Measurements from ENCODE around the gene FHOD3.

FHOD3 gene

DNA sequence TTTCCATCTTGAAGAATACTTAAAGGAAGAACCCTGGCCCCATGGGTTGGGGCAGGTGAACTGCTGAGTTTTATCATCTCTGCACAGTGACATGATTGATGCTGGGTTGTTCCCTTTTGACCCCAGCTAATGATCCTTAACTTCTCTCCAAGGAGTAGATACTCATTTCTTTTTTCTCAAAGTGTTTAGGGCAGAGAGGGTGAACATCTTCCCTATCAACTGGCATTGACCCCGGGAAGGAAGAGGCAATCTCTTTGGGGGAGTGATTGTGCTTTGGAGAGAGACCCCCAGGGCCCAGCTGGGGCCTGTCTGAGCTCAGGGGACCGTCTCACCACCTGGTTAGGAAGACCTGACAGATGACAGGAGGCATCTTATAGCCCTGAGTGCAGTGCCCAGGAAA is 190.6 kb downstream of the FHOD3 start:
- DNase-seq: no peak

DNA sequence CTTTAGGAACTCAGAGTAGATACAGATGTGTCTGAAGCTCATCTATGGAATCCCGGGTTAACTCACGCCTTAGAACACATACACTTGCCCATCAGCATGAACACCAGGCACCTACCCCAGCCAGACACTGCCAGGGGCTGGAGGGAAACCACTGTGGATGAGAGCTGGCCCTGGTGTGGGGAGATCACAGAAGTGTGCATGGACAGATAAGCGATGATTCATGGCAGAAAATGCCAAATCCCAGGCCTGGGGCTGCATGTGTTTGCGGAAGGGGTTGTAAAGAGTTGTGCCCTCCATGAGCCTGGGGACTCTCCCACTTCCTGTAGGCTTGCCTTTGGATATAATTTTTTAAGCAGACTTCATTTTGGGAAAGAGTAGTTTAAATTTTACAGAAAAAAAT is 193.4 kb downstream of the FHOD3 start:
- no peak for DNase-seq

DNA sequence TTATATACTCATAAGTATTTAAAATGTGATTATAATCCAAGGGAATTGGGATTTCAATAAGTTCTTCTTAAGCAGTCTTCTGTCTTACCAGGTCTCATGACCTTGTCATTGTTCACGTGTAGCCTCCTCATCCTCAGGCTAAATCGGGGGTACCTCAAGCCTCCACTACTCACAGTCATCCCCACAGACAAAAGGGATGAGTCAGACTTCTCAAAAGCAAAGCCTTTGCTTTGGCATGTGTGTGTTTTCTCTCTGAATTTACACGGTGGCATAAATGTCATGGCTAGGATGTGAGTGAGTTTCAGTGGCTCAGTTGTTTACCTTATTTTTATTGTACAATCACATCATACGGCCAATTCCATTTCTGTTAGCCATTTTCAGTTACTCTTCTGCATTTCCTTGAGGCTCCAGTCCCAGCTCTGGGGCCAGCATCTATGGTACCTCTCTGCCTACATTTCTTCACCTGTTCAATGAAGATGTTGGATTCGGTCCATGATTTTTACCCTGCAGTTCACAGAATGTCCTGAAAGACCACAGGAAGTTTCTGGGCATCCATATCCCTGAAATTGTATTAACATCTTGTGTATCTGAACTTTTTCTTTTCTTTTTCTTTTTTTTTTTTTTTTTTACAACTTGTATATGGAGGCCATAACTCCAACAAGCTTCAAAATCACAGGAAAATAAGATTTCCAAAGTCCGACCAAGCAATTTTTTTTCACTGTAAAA is 195.3 kb downstream of the FHOD3 start:
- no peak for DNase-seq

DNA sequence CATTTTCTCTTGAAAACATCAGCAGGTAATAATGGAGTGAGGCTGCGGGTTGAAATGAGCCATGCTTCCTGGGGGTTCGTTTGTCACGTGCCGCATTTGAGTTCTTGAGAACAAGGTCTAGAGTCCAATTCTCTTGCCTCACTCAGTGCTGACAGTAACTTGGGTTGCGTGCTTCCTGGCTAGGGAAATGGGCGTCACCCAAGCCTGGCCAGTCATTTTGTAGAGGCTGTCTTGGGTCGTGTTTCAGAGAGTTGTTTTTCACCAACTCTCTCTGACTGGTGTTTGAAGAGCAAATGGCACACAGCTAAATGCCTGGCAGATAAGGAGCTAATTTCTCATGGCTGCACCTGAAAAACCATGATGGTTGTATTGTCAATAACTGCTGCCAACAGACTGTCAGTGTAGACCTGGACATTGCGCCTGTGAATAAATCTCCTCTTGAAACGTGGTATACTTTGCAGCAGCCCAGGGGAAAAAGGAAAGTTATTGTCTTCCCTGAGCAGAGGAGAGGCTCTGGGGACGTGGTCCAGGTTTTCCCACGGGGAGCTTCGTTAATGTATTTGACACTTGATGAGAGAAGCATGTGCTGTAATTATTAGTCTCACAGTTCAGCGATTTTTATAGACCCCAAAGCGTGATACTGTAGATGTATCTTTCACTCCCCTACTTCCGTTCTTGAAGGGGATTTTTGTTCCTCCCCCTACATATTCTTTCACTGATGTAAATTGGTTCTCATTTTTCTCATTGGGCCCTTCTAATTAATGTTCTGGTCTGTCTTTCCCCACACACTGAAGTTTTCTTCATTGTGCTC is 196.0 kb downstream of the FHOD3 start:
- no peak for DNase-seq

DNA sequence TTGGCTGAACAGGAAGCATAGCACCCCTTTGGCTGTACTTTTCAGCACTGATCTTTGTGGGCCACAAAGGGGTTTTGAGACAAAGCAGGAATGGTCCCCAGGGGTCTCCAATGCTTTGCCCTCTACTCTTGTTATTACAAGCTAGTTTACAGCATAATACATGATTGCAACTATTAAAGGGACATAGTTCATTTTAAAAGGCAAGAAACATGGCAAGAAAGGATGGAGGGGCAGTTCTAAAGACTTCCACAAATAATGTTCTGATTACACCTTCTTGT is 196.6 kb downstream of the FHOD3 start:
- DNase-seq: no peak

DNA sequence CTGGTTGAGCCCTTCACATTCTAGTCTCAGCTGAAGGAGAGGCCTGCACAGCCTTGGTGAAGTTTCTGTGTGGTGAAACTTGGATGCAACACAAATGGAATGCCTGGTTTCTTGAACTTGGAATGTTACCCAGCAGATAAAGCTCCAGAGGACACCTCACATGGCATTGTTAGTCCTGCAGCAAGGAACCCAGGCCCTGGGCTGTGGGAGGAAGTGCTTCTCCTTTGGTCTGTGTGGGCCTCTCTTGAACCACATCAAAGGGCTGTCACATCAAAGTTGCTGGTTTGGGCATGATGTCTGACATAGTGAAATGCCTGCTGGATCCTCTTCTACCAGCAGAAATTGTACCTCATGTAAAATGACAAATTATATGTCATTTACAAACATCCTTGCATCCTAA is 198.5 kb downstream of the FHOD3 start:
- peak in 1 of 2 donors; percentile 4 for DNase-seq

DNA sequence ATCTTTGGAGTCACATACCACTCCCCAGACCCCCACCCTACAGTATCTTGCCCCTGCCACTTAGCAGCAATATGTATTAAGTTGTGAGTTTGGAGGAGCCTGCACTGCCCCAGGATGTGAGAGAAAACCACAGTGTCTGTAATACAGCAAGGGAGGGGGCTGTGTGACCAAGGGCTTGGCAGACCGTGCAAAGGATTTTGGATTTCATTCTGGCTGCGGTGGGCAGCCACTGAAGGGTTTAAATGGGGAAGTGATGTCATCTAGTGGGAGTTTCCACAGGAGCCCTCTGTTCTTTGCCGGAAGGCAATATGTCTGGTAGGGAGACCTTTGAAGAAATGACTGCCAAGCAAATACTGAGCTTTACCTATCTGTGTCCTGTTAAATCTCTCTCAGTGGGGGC is 202.4 kb downstream of the FHOD3 start:
- DNase-seq: no peak

DNA sequence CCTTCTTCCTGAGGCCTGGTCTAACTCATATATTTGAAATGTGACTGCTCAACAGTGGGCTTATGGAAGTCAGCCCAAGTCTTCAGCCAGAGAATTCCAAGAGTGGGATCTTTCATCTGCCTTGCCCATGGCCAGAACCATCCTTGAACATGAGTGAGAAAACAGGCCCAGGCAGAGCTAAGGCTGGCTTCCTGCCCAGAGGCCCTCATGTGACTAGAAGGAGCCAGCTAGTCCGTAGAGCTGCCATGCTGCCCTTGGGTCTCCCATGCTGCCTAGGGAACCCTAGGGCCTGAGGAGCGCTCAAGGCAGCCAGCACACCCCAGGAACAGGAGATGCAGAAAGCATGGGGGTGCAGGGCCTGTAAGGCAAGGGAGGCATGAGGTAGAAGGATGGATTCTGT is 203.6 kb downstream of the FHOD3 start:
- no peak for DNase-seq

DNA sequence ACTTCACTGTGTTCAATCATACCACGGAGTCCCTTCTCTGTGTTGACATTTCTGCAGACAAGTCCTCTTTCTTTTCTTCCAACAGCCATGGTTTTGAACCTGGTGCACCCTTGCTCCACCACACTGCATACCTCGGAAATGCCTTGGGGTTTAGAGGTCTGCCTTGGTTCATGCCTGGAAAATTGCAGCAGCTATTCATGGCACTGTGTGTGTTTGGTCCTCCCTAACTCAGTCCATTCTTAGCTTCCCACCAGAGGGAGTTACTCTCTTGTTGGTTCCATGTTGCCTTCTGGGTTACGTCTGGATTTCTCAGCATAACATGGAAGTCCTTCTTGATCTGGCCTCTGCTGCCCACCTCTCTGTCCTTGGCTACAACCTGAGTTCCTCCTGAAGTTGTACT is 206.0 kb downstream of the FHOD3 start:
- no peak for DNase-seq

DNA sequence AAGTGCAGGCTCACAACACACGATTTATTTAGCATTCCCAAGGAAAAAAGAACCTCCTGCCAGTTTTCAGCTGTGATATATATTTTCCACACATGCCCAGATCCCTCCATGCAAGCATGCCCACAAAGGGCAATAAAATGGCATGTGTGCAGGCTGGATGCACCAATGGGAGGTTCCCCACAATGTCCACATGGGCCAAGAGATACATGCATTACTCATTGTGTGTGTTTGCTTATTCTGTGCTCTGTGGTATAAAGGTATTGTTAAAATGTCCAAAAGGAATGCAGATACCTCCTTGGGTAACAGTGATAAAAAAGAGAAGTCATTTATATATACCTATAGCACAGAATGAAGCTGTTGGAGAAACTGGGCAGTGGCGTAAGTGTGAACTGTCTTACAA is 207.4 kb downstream of the FHOD3 start:
- DNase-seq: no peak

DNA sequence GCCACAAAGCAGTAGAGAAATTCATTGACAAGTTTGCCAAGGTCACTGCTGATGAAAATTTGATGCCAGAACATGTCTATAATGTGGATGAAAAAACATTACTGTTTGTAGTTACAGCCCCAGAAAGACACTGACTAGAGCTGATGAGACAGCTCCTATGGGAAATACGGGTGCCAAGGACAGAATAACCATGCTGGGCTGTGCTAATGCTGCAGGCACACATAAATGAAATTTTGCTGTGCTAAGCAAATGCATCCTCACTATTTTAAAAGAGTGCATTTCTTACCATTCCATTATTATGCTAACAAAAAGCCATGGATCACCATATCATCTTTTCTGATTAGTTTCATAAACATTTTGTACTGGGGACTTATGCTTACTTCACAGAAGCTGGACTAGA is 208.2 kb downstream of the FHOD3 start:
- DNase-seq: no peak

DNA sequence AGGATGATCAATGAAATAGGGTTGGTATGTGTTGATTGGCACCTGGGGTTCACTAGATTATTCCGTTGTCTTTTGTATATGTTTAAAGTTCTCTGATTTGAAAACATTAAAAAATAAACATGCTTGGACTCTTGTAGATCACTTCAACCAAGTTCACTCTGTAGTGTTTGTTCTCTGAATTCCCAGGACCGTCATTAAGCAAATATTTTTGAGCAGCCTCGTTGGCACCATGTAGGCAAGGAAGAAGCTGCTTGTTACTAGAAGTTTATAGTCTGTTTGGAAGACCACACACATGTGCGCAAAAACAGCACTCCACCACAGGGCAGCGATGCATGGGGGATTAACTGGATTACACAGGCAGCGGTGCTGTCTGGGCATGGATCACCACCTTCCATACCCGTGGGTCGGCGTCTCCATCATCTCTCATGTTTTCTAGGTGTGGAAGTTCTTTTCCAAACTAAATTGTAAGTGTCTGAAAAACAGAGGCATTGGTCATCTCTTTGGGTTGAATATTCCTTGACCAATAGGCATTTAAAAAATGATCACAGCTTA is 212.2 kb downstream of the FHOD3 start:
- no peak for DNase-seq

DNA sequence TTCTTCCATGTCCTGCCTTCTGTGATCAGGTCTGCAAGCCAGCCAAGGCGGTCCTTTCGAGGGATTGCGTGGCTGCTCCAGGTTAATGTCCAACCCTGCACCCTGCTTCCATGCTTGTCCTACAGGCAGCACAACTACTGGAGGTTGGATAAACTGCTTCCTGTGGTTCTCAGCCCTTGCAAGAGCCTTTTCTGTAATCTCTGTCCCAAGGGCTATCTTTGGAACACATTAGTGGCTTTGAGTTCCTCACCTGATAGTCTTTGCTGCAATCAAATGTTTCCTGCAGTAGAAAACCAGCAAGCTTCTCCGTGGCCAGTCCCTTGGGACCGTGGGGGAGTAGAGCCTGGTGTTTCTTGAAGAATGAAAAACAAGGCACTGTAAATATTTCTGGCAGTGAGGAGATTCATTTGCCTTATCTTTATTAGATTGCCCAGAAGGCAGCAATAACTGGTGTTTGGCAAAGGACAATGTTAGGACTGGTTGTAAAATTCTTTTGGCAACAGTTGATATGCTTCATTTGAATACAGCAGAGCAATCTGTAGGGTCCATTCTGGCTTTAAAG is 214.4 kb downstream of the FHOD3 start:
- no peak for DNase-seq

DNA sequence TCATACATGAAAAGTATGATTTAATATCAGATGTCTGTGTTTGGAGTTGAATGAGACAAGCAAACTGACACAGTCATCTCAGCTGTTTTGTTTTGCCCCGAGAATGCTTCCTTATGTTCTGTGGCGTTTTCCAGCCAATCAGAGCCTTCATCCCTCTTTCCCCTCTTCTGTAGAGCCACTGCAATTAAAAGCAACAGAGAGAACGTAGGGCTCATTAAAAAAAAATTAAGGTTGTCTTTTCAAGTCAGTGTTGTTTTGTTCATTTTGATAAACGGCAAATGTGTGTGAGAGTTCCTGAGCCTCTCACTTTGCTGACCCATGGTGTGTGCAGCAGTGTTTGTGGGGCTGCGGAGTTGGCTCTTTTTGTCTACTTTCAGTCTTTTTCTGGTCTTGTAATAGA is 216.0 kb downstream of the FHOD3 start:
- no peak for DNase-seq

DNA sequence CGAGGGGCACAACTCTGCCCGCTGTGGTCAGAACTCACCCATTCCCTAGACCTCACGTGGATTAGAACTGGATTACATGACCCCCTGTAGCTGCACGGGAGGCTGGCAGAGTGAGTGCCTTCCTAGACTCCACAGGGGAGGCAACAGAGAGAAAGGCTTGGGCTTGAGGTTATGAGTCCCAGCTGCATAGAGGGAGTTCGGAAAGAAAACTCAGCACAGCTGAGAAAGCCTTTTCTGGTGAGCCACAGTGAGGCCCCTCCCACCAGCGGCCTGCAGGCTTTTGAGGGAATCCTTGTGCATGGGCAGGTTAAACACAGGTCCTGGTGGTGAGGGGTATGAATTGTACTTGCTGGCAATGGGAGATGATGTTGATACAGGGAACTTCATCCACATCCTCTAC is 217.3 kb downstream of the FHOD3 start:
- no peak for DNase-seq

DNA sequence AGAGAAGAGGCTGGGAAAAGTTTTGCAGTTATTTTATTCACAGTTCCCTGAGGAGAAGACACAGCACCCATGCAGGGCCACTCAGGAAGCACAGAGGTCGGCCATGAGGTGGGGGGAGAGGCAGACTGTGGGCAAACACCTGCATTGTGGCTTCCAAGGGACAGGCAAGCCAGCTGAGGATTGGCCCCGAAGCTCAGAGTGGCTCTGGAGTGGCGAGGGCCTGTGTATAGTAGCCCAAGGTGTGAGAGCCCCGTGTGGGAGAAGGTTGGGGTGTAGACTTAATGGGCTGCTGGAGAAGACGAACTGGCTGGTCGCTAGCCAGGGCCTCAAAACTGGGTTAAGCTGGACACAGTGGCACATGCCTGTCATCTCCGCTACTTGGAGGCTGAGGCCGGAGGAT is 218.7 kb downstream of the FHOD3 start:
- DNase-seq: no peak

DNA sequence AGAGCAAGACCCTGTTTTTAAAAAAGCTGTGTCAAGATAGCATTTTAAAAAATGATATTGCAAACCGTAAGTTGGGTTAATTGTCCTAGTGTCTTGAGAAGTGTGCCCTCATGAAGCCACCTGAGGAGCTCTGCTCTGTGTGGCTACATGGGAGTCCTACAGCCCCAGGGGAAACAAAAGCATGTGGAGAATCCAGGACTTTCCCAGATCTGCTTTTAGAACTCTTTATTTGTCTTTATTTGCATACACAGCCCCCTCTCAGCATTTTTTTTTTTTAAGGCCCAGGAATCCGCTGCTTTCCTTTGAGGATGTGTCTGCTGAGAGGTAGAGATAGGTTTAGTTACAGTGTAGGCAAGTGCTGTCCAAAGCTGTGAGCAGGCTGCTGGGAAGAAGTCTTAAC is 219.2 kb downstream of the FHOD3 start:
- no peak for DNase-seq

DNA sequence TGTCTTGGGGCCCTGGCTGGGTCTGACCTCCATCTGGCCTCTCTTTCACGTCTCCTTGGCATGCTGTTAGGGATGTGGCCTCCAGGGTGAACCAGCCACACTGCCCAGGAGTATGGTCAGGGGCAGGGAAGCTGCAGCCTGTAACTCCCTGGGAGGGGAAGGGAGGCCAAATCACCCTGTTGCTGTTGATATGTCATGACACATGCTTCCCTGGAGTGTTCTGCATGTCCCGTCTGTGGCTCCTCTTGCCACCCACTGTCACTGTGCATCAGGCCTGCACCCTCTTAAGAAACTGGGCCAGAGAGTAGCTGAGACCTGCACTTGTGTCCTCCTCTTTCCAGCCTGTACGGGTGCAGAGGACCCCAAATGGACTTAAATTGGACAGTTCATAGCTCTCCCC is 221.3 kb downstream of the FHOD3 start:
- no peak for DNase-seq

DNA sequence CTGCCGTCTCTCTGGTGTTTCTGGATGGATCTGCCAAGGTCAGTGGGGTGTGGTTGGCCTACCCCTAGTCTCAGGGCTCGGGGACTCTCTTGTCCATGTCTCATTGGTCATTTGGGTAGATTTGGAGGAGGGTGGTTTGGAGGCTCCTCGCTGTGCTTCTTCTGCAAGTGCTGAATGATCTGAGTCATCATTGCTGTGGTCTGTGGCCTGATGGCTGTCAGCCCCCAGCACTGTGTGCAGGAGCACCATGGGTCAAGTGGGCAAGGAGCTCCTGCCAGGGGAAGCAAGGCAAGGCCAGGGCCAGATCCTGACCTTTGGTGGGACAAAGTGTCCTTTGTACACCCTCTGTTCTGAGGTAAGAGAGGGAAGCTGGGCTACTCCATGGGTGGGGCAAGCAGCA is 221.8 kb downstream of the FHOD3 start:
- DNase-seq: no peak

DNA sequence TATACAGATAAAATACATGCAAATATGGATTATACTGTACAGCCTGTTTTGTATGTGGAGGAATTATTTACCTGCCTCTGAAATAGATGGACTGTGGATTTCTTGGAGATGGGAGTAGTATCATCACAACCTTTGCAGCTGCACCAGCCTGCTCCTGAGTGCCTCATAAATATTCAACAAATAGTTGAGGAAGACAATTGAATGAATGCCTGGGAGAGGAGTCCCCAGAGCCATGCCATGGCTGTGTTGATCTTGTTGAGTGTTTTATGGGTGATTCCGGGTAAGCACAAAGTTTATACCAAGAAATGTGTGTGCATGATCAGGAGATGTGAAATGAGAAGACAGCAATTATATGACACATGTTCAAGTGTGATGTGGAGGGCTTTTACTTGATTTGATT is 225.0 kb downstream of the FHOD3 start:
- DNase-seq: no peak

DNA sequence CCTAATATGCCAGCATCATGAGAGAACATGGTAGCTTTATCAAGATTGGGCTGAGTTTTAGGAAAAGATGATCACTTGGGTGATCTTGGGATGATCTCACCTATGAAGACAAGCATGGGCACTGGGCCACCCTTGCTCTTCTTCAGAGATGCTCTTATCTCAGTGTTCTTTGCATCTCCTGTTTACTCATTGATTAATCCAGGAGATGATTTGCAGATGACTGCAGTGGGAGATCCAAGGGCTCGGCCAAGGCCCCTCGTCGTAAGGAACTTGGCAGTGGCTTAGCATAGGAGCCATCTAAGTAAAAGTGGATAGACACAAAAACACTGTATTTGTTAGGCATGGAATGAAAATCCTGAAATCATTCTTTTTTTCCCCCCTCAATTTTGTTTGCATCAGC is 228.4 kb downstream of the FHOD3 start:
- no peak for DNase-seq

DNA sequence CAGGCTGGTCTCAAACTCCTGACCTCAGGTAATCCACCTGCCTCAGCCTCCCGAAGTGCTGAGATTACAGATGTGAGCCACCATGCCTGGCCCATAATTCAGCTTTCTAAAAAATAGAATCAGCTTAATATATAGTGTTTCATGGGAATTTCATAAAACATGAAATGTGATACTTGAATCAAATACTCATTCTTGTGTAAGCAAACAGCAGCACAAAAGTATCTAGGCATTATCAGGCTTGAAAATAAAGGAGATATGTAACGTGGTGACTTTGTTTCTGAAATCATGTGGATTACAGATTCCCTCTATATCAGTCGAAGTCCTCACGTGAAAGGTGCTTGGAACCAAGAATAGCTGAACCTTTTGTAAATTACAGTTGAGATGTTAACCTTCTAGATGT is 229.1 kb downstream of the FHOD3 start:
- DNase-seq: no peak

DNA sequence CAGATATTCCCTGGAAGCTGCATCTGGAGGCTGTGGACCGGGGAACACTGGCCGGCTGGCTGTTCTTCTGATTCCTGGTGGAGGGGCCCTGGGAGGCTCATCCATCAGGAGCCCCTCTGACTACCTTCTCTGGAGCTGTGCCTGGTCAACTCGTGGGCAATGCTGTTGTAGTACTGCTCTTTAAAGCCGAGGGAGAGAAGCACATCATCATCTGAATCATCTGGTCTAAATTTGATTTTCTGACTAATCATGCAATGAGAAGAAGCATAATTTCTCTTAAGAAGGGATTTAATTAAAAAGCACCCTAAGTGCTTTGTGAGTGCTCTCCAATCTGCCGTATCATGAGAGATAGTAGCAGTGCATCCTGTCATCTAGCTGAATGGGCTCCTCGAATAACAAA is 229.5 kb downstream of the FHOD3 start:
- no peak for DNase-seq

DNA sequence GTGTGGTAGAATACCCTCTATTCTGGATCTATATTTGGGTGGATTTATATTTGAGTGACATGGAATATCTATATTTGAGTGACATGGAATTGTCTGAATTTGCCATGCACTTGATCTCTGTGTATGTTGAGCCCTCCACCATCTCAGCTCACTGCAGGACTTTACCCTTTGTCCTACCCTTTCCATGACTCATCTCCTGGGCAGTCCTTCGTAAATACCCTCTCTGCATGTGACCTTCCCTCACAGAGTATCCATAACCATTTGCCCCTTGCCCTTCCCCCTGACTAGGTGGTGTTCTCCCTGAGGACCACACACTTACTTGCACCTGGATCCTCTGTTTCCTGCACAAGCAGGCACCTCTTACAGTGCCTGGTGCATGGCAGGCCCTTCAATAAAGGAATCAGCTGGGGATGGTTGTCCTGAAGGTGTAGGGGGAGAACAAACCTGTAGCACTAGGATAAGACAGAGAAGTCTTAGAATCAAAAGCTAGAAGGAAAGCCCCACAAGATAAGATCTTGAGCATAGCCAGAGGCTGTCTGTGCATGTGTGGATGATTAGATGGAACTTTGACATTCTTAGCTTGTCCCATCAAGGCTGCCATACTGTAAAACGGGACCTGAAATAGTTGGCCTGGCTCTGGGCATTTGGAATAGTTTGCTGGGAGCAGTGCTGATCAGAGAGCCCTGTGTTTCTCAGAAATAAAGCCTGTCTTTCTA is 230.4 kb downstream of the FHOD3 start:
- no peak for DNase-seq

All from CD4-positive, alpha-beta T cell treated with Interferon alpha-2 for 1 hour (primary cell).